K562 (cell line): ENCODE data around the gene IREB2. TPM values are rescaled to one million over a fixed set of nuclear protein-coding genes. Genes with fewer than 3 reads are reported as not detected.

ENCODE experiments used
- ATAC-seq: fragments of 200-7000 bp; cut with Tn5 transposase; 3 replicates; pipeline ENCODE4 v1.9.1; 2020; ENCODE audit warnings: moderate library complexity
- BruUV-seq: library from RNA; stranded (reverse); fragments of 400-500 nt; replicated peaks from 2 replicates; lab custom pipeline; 2021; lab: Mats Ljungman, UMichigan
- CTCF ChIA-PET: fragments of 300-600 bp; formaldehyde crosslinking; extraction: SDS; loops from one replicate; lab custom pipeline; 2021; ENCODE audit warnings: low intra/inter-chr PET ratio; lab: Yijun Ruan, JAX
- POLR2A ChIA-PET: fragments of 300-600, 350-650 bp; sonication (Branson Sonifier 250); formaldehyde crosslinking; extraction: SDS; loops from one replicate; lab custom pipeline; 2021; ENCODE audit warnings: antibody characterized with exemption, inconsistent platforms; lab: Yijun Ruan, JAX
- DNase-seq, 4 experiments: peaks; one replicate each; pipeline versions ENCODE4 v3.0.0 to v3.0.0-alpha.2; 2011 to 2018; ENCODE audit warnings: low spot score in 3 of 4, mixed read lengths in 3 of 4; ENCODE audit errors: extremely low read depth in 1 of 4
- FAIRE-seq: peaks from 2 replicates; lab custom pipeline; 2011; peaks lifted over from hg19 to GRCh38; lab: Jason Lieb, UNC
- H2AFZ ChIP-seq: 2 replicates; pipeline ENCODE4 v1.6.0; 2011; ENCODE audit warnings: low read depth, low read length, control low read depth, inconsistent platforms
- H3K27ac ChIP-seq: fragments of 200-600 bp; 3 replicates; pipeline ENCODE4 v1.8.0; 2011; ENCODE audit warnings: low read depth, mild to moderate bottlenecking, control low read depth, inconsistent platforms, low read length, moderate library complexity, mixed read lengths; ENCODE audit errors: extremely low read depth
- H3K27me3 ChIP-seq, 2 experiments: fragments of 300-600 bp in 1 of 2; 2 replicates in 1 of 2; 3 replicates in 1 of 2; pipeline versions ENCODE4 v1.6.0 to v1.8.0; 2011; ENCODE audit warnings: inconsistent platforms in 2 of 2, low read length in 2 of 2, mild to moderate bottlenecking in 1 of 2, mixed read lengths in 1 of 2, moderate library complexity in 1 of 2; ENCODE audit not compliant: control insufficient read depth in 2 of 2, insufficient read depth in 2 of 2
- H3K36me3 ChIP-seq: fragments of 300-600 bp; 3 replicates; pipeline ENCODE4 v1.8.0; 2011; ENCODE audit warnings: mild to moderate bottlenecking, low read length, inconsistent platforms; ENCODE audit not compliant: control insufficient read depth, insufficient read depth
- H3K4me1 ChIP-seq, 2 experiments: fragments of 200-600 bp in 1 of 2; replicated peaks in 1 of 2; 2 replicates in 1 of 2; 3 replicates in 1 of 2; pipeline versions ENCODE4 v1.5.1 to v1.8.0; 2011; ENCODE audit warnings: inconsistent platforms in 2 of 2, low read length in 2 of 2, mild to moderate bottlenecking in 1 of 2, mixed read lengths in 1 of 2, moderate library complexity in 1 of 2; ENCODE audit not compliant: control insufficient read depth in 2 of 2, insufficient read depth in 2 of 2
- H3K4me2 ChIP-seq: 2 replicates; pipeline ENCODE4 v1.6.1; 2011; ENCODE audit warnings: low read length, control low read depth, inconsistent platforms, mixed read lengths; ENCODE audit not compliant: insufficient read depth
- H3K4me3 ChIP-seq: fragments of 200-600 bp; sonication (generic), shearing (Covaris generic); 2 replicates; pipeline ENCODE4 v1.5.1; 2016; ENCODE audit warnings: control low read depth, inconsistent platforms
- H3K79me2 ChIP-seq: fragments of 200-600 bp; 3 replicates; pipeline ENCODE4 v1.8.0; 2011; ENCODE audit warnings: low read length, inconsistent platforms; ENCODE audit not compliant: control insufficient read depth, insufficient read depth
- H3K9ac ChIP-seq, 2 experiments: 2 replicates each; pipeline versions ENCODE4 v1.6.0 to v1.6.1; 2011; ENCODE audit warnings: low read depth in 2 of 2, low read length in 2 of 2, control low read depth in 1 of 2, inconsistent platforms in 1 of 2, mild to moderate bottlenecking in 1 of 2, mixed read lengths in 1 of 2; ENCODE audit not compliant: insufficient read depth in 1 of 2
- H3K9me1 ChIP-seq: one replicate; pipeline ENCODE4 v1.6.0; 2011; ENCODE audit warnings: inconsistent platforms, mild to moderate bottlenecking, low read length, moderate library complexity; ENCODE audit not compliant: control insufficient read depth, insufficient read depth
- H3K9me3 ChIP-seq: replicated peaks from 2 replicates; pipeline ENCODE4 v1.5.1; 2011; ENCODE audit warnings: low read depth, low read length, inconsistent platforms; ENCODE audit not compliant: control insufficient read depth, insufficient read depth
- H4K20me1 ChIP-seq: replicated peaks from 2 replicates; pipeline ENCODE4 v1.6.1; 2011; ENCODE audit warnings: low read length, inconsistent platforms, mixed read lengths; ENCODE audit not compliant: control insufficient read depth, insufficient read depth
- ATF3 ChIP-seq, 2 experiments: fragments of 450-650 bp in 1 of 2; sonication (generic) in 1 of 2; formaldehyde crosslinking in 1 of 2; IDR thresholded peaks in 1 of 2; conservative IDR thresholded peaks in 1 of 2; 2 replicates each; pipeline versions ENCODE4 v1.6.1 to v1.8.1; 2016 to 2023; ENCODE audit warnings: mild to moderate bottlenecking in 2 of 2, moderate library complexity in 2 of 2, inconsistent platforms in 1 of 2, missing genetic modification reagents in 1 of 2
- CHD1 ChIP-seq: fragments of 200-600 bp; sonication (generic); IDR thresholded peaks from one replicate; pipeline ENCODE4 v1.6.1; 2012; ENCODE audit warnings: mild to moderate bottlenecking, moderate library complexity, low read length, inconsistent platforms
- DDX20 ChIP-seq: fragments of 450-650 bp; IDR thresholded peaks from 2 replicates; pipeline ENCODE4 v1.6.1; 2016; ENCODE audit warnings: missing genetic modification characterization, low read depth, mild to moderate bottlenecking, missing compliant biosample characterization, moderate library complexity
- HINFP ChIP-seq: fragments of 450-650 bp; conservative IDR thresholded peaks from 2 replicates; pipeline ENCODE4 v1.6.1; 2016; ENCODE audit warnings: missing genetic modification characterization, low read depth, mild to moderate bottlenecking, control low read depth, missing compliant biosample characterization
- NFRKB ChIP-seq: fragments of 450-650 bp; IDR thresholded peaks from 2 replicates; pipeline ENCODE4 v1.6.1; 2016; ENCODE audit warnings: low read depth
- NFYB ChIP-seq: IDR thresholded peaks from 2 replicates; pipeline ENCODE4 v1.6.1; 2011; ENCODE audit warnings: mild to moderate bottlenecking, moderate library complexity; ENCODE audit not compliant: insufficient read length; ENCODE audit errors: extremely low read depth
- NR2C2 ChIP-seq, 2 experiments: fragments of 200-800 bp in 1 of 2; sonication (Bioruptor generic) in 1 of 2; sonication (generic) in 1 of 2; formaldehyde crosslinking in 1 of 2; IDR thresholded peaks; 2 replicates each; pipeline versions ENCODE4 v1.6.1 to v1.8.0; 2016 to 2022; ENCODE audit warnings: mild to moderate bottlenecking in 1 of 2, missing compliant biosample characterization in 1 of 2, missing genetic modification characterization in 1 of 2, missing genetic modification reagents in 1 of 2
- RBFOX2 ChIP-seq: fragments of 200-400 bp; formaldehyde crosslinking; IDR thresholded peaks from 2 replicates; pipeline ENCODE4 v1.6.1; 2017; ENCODE audit warnings: low read depth, mild to moderate bottlenecking, low read length, moderate library complexity
- SIN3A ChIP-seq, 2 experiments: fragments of 150-350 bp in 1 of 2; IDR thresholded peaks; 2 replicates each; pipeline ENCODE4 v1.6.1; 2011 to 2016; ENCODE audit warnings: borderline replicate concordance in 2 of 2, low read depth in 2 of 2, low read length in 2 of 2, mild to moderate bottlenecking in 2 of 2, moderate library complexity in 2 of 2; ENCODE audit not compliant: control insufficient read depth in 1 of 2
- SMARCC2 ChIP-seq: fragments of 450-650 bp; IDR thresholded peaks from 2 replicates; pipeline ENCODE4 v1.6.1; 2017; ENCODE audit warnings: antibody characterized with exemption, moderate library complexity, mild to moderate bottlenecking, low read depth
- SPI1 ChIP-seq: IDR thresholded peaks from 2 replicates; pipeline ENCODE4 v1.6.1; 2011; ENCODE audit warnings: low read depth, low read length, control low read depth, borderline replicate concordance
- ZNF133 ChIP-seq: fragments of 250-450 bp; sonication (Bioruptor Pico); IDR thresholded peaks from 2 replicates; pipeline ENCODE4 v1.4.0; 2020; ENCODE audit warnings: mild to moderate bottlenecking
- WGBS: fragments of 100-300 bp; shearing (Covaris generic); methylation state at CpG from one replicate; pipeline ENCODE4 v1.1.6; 2016; ENCODE audit warnings: low coverage, mixed read lengths; ENCODE audit not compliant: insufficient coverage; ENCODE audit errors: missing lambda C conversion rate; 5-methylcytosine and 5-hydroxymethylcytosine counted together
- in situ Hi-C: fragments of 300-500 bp; cut with MboI; formaldehyde crosslinking; loops from 4 replicates; pipeline ENCODE4 v1.15.0; 2018; ENCODE audit warnings: inconsistent platforms, mixed read lengths
- intact Hi-C: fragments of 100-400 bp; cut with micrococcal nuclease; formaldehyde crosslinking; loops from 2 replicates; pipeline ENCODE4 v1.14.2; 2022
- polyA plus RNA-seq, 8 experiments: library from polyadenylated mRNA; depleted of rRNA in 4 of 8; stranded (reverse) in 5 of 8; unstranded in 3 of 8; fragments of >200 nt; fragmentation: Nextera tagmentation in 2 of 8; fragmentation: Illumina TruSeq in 1 of 8; extraction: Ambion mirVana in 2 of 8; extraction: Trizol in 1 of 8; gene quantifications; 2 replicates each; pipeline versions ENCODE4 v1.2.1 to v1.2.3, GENCODE V29; 2011 to 2014; ENCODE audit warnings: inconsistent platforms in 1 of 8, missing spikeins in 1 of 8
- total RNA-seq, 7 experiments: library from RNA; depleted of rRNA in 6 of 7; stranded (reverse); fragments of >200 nt in 6 of 7; fragmentation: Illumina TruSeq in 2 of 7; extraction: Trizol in 2 of 7; gene quantifications; 2 replicates each; pipeline versions ENCODE4 v1.2.1 to v1.2.3, GENCODE V29; 2011 to 2021; ENCODE audit warnings: low replicate concordance in 1 of 7

Gene IREB2
- total and polyA plus RNA-seq, 9 of the 15 experiments (the other 6 are each of a cell fraction or from before 2014, with no cell fraction given), result 16.8 to 61.7 (median 34.0) TPM

GRCh38 chr15:78540141-78540870 is 102.3 kb downstream of the IREB2 start, which contains the start of gene PSMA4 (continued):
- TF ChIP-seq HINFP, result no peak
- TF ChIP-seq, all 486 proteins: peak for 104

DNA sequence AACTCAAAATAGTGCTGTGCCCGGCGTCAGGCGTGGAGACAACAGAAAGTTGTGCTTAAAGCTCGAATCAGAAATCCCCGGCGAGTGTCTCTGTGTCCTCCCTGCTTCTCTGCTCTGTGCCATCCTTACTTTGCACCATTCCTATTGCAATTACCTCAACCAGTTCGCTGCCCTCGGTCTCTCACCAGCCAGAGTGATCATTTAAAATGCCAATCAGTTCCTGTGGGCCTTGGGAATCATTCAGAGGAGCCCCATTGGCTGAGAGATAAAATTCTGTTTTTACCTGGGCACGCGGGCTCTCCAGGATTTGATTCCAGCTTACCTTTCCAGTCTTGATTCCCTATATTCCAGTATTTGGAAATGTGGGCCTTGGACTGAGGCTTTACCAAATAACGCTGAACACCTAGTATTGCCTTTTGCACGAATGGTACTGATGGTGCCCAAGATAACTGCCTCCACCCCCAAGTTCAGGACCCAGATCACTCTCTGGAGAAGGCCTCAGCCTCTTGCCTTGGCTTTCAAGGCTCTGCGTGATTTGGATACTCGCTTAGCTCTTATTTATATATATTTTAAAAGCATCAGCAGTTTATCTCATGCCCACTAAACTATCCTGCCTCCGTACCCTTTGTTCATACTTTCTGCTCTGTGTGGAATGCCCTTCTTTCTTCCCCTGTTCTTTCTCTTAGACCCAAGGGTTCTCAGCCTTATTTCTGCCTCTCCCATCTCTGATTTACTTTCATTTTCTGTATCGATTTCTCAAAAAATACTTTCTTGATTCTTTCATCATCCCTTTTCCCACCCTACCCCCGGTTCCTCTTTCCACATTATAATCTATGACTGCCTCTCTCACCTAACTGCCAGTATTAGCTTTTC is 103.1 kb downstream of the IREB2 start:
- peaks cover 37% of the 10 kb centered on the region for H3K79me2 ChIP-seq
- ATAC-seq, result no peak; the same call in none of the 3 replicates
- DNase-seq, result peak in 2 of 4 experiments; percentile 17 to 21
- peak overlapping the region; percentile 97 for H3K27ac ChIP-seq
- ChIA-PET CTCF (no interaction called here), POLR2A (interaction anchor here (0.7 to 3.1 kb wide), 8 partner anchors 8 to 235 kb away, joined by 3 to 22 read pairs (median 6); no protein-coding TSS in a partner anchor)
- WGBS, result 2% methylated on average over 14 of the region's 17 CpGs
- H3K9me1 ChIP-seq, result no peaks in the 10 kb centered on the region
- intact Hi-C loops (loop anchor here (5.0 kb wide), 1 partner anchor 34 kb away; the partner anchor contains the start of gene HYKK), in situ Hi-C loops (no loop called here)
- FAIRE-seq, result no peak
- H4K20me1 ChIP-seq, result no peaks in the 10 kb centered on the region
- H3K9ac ChIP-seq, result peak overlapping the region; percentile 98 to 99
- peak overlapping the region; percentile 96 for H3K4me2 ChIP-seq
- H3K27me3 ChIP-seq, result no peaks in the 10 kb centered on the region
- H2AFZ ChIP-seq, result peak overlapping the region; percentile 98
- H3K4me3 ChIP-seq, result peak overlapping the region; percentile 79
- BruUV-seq, result TSS peak; percentile 52
- peaks cover 3% of the 10 kb centered on the region in 2 experiments; a peak in 2 of 5 replicates for H3K4me1 ChIP-seq
- TF ChIP-seq ATF3 (IDR thresholded peaks at IDR 0.05), result peak; percentile 50; the same call in 1 of the 2 replicates
- no peak for TF ChIP-seq ATF3 (CRISPR knock-in tag; conservative IDR thresholded peaks at IDR 0.05)
- TF ChIP-seq DDX20 (tag), result no peak
- 0 out of 2 replicates have a peak, but pooled peaks have one; percentile 7 for TF ChIP-seq NFRKB
- no peak for TF ChIP-seq NR2C2 (CRISPR knock-in tag; IDR thresholded peaks at IDR 0.05)
- 0 out of 2 replicates have a peak, but pooled peaks have one; percentile 14 for TF ChIP-seq NR2C2 (tag; IDR thresholded peaks at IDR 0.05)
- no peak for TF ChIP-seq ZNF133 (CRISPR knock-in tag)
- no peak for TF ChIP-seq RBFOX2
- TF ChIP-seq NFYB, result peak; percentile 38
- TF ChIP-seq SMARCC2, result no peak
- TF ChIP-seq CHD1, result peak; percentile 88
- peak; percentile 71; the same call in 1 of the 2 replicates for TF ChIP-seq SPI1
- TF ChIP-seq SIN3A (IDR thresholded peaks at IDR 0.05; ENCODE audit: borderline replicate concordance in 2 of 2, control insufficient read depth in 1 of 2, low read depth in 2 of 2, low read length in 2 of 2), result 0 out of 4 replicates have a peak, but pooled peaks have one; percentile 2 to 26
- H3K36me3 ChIP-seq, result peaks cover 47% of the 10 kb centered on the region
- H3K9me3 ChIP-seq, result no peaks in the 10 kb centered on the region
